Spleen (tissue), 11 donors: ENCODE measurements around the gene RSPH9. TPM values are rescaled to one million over a fixed set of nuclear protein-coding genes. Genes with fewer than 3 reads are reported as not detected.

Experiments
- DNase-seq: peaks from one replicate; pipeline ENCODE4 v3.0.0-alpha.2; 2020
- H3K27ac ChIP-seq, 8 donors: fragments of 200-600 bp; sonication (generic) in 7 of 8; 1 replicate in 4 of 8; 2 replicates in 4 of 8; pipeline versions ENCODE4 v1.5.0 to v1.8.0; 2016 to 2021; ENCODE audit warnings: inconsistent platforms in 4 of 8, mild to moderate bottlenecking in 4 of 8, moderate library complexity in 1 of 8
- H3K27me3 ChIP-seq, 7 donors: fragments of 200-600 bp; sonication (generic) in 6 of 7; replicated peaks in 1 of 7; 1 replicate in 4 of 7; 2 replicates in 3 of 7; pipeline versions ENCODE4 v1.5.0 to v1.8.0; 2016 to 2021; ENCODE audit warnings: inconsistent platforms in 3 of 7, mild to moderate bottlenecking in 1 of 7
- H3K36me3 ChIP-seq, 6 donors: fragments of 200-600 bp; sonication (generic) in 5 of 6; 1 replicate in 4 of 6; 2 replicates in 2 of 6; pipeline versions ENCODE4 v1.5.0 to v1.8.0; 2016 to 2021; ENCODE audit warnings: inconsistent platforms in 2 of 6
- H3K4me1 ChIP-seq, 6 donors: fragments of 200-600 bp; sonication (generic) in 5 of 6; 1 replicate in 3 of 6; 2 replicates in 3 of 6; pipeline versions ENCODE4 v1.5.0 to v1.8.0; 2016 to 2021; ENCODE audit warnings: inconsistent platforms in 3 of 6
- H3K4me3 ChIP-seq, 8 donors: fragments of 200-600 bp; sonication (generic) in 7 of 8; 1 replicate in 4 of 8; 2 replicates in 4 of 8; pipeline versions ENCODE4 v1.5.0 to v1.8.0; 2016 to 2021; ENCODE audit warnings: inconsistent platforms in 4 of 8, mild to moderate bottlenecking in 4 of 8, moderate library complexity in 2 of 8
- H3K9me3 ChIP-seq, 8 donors: fragments of 200-600 bp; sonication (generic) in 7 of 8; 1 replicate in 4 of 8; 2 replicates in 4 of 8; pipeline versions ENCODE4 v1.5.0 to v1.8.0; 2016 to 2021; ENCODE audit warnings: inconsistent platforms in 4 of 8
- POLR2A ChIP-seq, 3 donors: fragments of 450-650 bp; IDR thresholded peaks; one replicate each; pipeline ENCODE4 v1.5.1; 2017; ENCODE audit warnings: antibody characterized with exemption in 3 of 3, mild to moderate bottlenecking in 1 of 3
- POLR2AphosphoS5 ChIP-seq, 3 donors: sonication (generic); formaldehyde crosslinking; IDR thresholded peaks; one replicate each; pipeline ENCODE4 v1.5.1; 2017; ENCODE audit warnings: antibody characterized with exemption in 3 of 3
- WGBS, 5 donors: extraction: QIAGEN DNeasy Blood & Tissue Kit in 3 of 5; methylation state at CpG; one replicate each; pipeline versions ENCODE4 v1.1.5 to v1.1.7; 2013 to 2018; 5-methylcytosine and 5-hydroxymethylcytosine counted together
- intact Hi-C: fragments of 100-400 bp; cut with DNase I; formaldehyde crosslinking; loops from one replicate; pipeline ENCODE4 v1.15.0; 2023; ENCODE audit warnings: low total_unique reads
- polyA plus RNA-seq, 3 donors: library from polyadenylated mRNA; stranded (reverse); fragments of 200-250 nt; gene quantifications; one replicate each; pipeline ENCODE4 v1.2.1, GENCODE V29; 2013
- total RNA-seq, 7 donors: library from RNA; depleted of rRNA in 3 of 7; stranded (reverse); fragments of >200 nt in 3 of 7; fragmentation: NEBNext Ultra II Directional in 4 of 7; extraction: Animal tissue kit (Norgen Biotek cat#: 25700) in 4 of 7; gene quantifications; one replicate each; pipeline versions ENCODE4 v1.1.0 to v1.2.1, GENCODE V29; 2016 to 2021
- TF ChIP-seq, protein P1 (sequence below), 11 experiments: fragments of 200-600 bp in 7 of 11; fragments of 450-650 bp in 4 of 11; sonication (generic) in 4 of 11; IDR thresholded peaks in 8 of 11; conservative IDR thresholded peaks in 3 of 11; 1 replicate in 7 of 11; 2 replicates in 4 of 11; pipeline versions ENCODE4 v1.4.0 to v1.8.0; 2016 to 2021; ENCODE audit warnings: antibody characterized with exemption in 11 of 11, inconsistent platforms in 4 of 11, mild to moderate bottlenecking in 1 of 11
- donor health status: healthy with polysubstance abuse.
- donor health status: DM: no; HTN: no; CAD: no; lungs with moderate emphysema.
- donor health status: DM: no; HTN: no; CAD: no.
- donor health status: Bipolar disorder and iron deficiency.
- donor health status: healthy.
- donor health status: DM: no; HTN: no; CAD: no.
- donor health status: DM: yes; HTN: yes; CAD: no.

RSPH9 gene
- total and polyA plus RNA-seq, 10 donors = 0.17 to 0.63 (median 0.20) TPM; not detected in 3

GRCh38 chr6:43621836-43622180 lies 23.0 kb upstream of the RSPH9 start:
- 94 to 98% (median 95%) methylated on average over 10 of the region's 10 CpGs for WGBS, 5 donors
- H3K9me3 ChIP-seq = no peaks in the 10 kb centered on the region
- DNase-seq = no peak
- peaks cover 0 to 97% (median 70%) of the 10 kb centered on the region in 6 donors for H3K36me3 ChIP-seq
- H3K27me3 ChIP-seq = no peaks in the 10 kb centered on the region
- H3K4me1 ChIP-seq = peaks cover 3 to 16% (median 9%) of the 10 kb centered on the region in 6 donors
- no peak overlapping the region for H3K27ac ChIP-seq
- intact Hi-C loops = no loop called here
- TF ChIP-seq, protein P1, sequence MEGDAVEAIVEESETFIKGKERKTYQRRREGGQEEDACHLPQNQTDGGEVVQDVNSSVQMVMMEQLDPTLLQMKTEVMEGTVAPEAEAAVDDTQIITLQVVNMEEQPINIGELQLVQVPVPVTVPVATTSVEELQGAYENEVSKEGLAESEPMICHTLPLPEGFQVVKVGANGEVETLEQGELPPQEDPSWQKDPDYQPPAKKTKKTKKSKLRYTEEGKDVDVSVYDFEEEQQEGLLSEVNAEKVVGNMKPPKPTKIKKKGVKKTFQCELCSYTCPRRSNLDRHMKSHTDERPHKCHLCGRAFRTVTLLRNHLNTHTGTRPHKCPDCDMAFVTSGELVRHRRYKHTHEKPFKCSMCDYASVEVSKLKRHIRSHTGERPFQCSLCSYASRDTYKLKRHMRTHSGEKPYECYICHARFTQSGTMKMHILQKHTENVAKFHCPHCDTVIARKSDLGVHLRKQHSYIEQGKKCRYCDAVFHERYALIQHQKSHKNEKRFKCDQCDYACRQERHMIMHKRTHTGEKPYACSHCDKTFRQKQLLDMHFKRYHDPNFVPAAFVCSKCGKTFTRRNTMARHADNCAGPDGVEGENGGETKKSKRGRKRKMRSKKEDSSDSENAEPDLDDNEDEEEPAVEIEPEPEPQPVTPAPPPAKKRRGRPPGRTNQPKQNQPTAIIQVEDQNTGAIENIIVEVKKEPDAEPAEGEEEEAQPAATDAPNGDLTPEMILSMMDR (IDR thresholded peaks at IDR 0.05 in 8 of 11, conservative IDR thresholded peaks at IDR 0.05 in 3 of 11) = no peak
- TF ChIP-seq POLR2AphosphoS5 (IDR thresholded peaks at IDR 0.05) = peak in 1 of 3 donors; percentile 13
- no peak overlapping the region for H3K4me3 ChIP-seq

GRCh38 chr6:43622541-43622940 lies 22.3 kb upstream of the RSPH9 start:
- peak; percentile 61 for DNase-seq
- Histone ChIP-seq H3K36me3 (peaks cover 0 to 91% (median 70%) of the 10 kb centered on the region in 6 donors), H3K4me1 (peaks cover 8 to 23% (median 17%) of the 10 kb centered on the region in 6 donors), H3K9me3 (no peaks in the 10 kb centered on the region), H3K27ac (no peak overlapping the region), H3K27me3 (no peaks in the 10 kb centered on the region), H3K4me3 (no peak overlapping the region)
- 94 to 99% (median 97%) methylated on average over 9 to 10 of the region's 10 CpGs for WGBS, 5 donors
- intact Hi-C loops = no loop called here
- TF ChIP-seq POLR2AphosphoS5 (IDR thresholded peaks at IDR 0.05) = peak; percentile 28 to 69 (median 32)
- TF ChIP-seq, protein P1 (IDR thresholded peaks at IDR 0.05 in 8 of 11, conservative IDR thresholded peaks at IDR 0.05 in 3 of 11) = no peak

DNA sequence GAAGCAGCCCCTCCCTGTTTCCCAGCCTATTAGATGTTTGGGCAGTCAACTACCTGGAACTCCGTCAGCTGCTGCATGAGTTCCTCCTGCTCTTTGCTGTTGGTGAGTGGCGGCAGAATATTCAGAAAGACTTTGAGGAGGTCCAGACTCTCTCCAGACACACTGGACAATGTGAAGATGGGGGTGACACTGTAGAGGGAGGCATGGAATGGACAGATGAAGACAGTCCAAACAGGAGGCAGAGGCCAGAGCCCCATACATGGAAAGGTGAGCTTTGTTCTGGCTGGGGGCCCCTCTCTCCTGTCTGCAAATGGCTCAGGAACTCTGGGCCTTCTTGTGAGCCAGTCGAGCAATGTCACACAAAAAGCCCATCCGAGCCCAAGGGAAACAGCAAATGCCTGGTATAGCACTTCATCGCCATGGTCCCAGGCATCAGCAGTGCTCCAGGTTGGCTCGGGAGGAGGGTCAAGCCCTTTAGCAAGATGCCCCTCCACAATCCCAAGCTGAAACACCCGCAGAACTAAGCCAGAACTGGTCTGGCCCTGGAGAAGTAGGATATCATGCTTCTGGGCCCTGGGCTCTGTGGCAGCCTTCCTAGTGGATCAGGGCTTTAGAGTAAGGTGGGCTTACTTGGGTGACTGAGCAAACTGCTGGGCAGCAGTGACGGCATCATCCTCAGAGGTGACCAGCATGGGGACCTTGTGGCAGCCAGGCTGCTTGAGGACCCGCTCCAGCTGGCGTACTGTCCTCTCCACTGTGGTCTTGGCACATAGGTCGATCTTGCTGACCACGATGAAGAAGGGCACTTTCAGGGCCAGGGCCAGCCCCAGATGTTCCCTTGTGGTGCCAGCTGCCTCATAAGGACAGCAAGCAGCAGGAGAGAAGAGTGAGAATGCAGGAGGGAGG lies 20.7 kb upstream of the RSPH9 start:
- intact Hi-C loops = no loop called here
- H3K4me3 ChIP-seq = no peak overlapping the region
- H3K4me1 ChIP-seq = peaks cover 10 to 34% (median 25%) of the 10 kb centered on the region in 6 donors
- no peak overlapping the region for H3K27ac ChIP-seq
- WGBS, 5 donors = 91 to 97% (median 95%) methylated on average over 8 to 12 of the region's 12 CpGs
- H3K36me3 ChIP-seq = peaks cover 0 to 75% (median 62%) of the 10 kb centered on the region in 6 donors
- TF ChIP-seq POLR2AphosphoS5 (IDR thresholded peaks at IDR 0.05) = peak in 2 of 3 donors; percentile 25 to 58
- no peak for TF ChIP-seq POLR2A (IDR thresholded peaks at IDR 0.05)
- peak; percentile 47 for DNase-seq
- H3K27me3 ChIP-seq = no peaks in the 10 kb centered on the region
- no peaks in the 10 kb centered on the region for H3K9me3 ChIP-seq

- Histone ChIP-seq H3K27me3 (no peaks in the 10 kb centered on the region), H3K27ac (no peak overlapping the region), H3K36me3 (peaks cover 0 to 68% (median 60%) of the 10 kb centered on the region in 6 donors), H3K4me3 (no peak overlapping the region), H3K9me3 (no peaks in the 10 kb centered on the region), H3K4me1 (peaks cover 10 to 37% (median 25%) of the 10 kb centered on the region in 6 donors)
- no peak for DNase-seq
- 93 to 96% (median 95%) methylated on average over 7 of the region's 7 CpGs for WGBS, 5 donors
- intact Hi-C loops = no loop called here
- TF ChIP-seq POLR2AphosphoS5 (IDR thresholded peaks at IDR 0.05) (no peak), POLR2A (IDR thresholded peaks at IDR 0.05) (no peak)
- TF ChIP-seq, protein P1 (IDR thresholded peaks at IDR 0.05 in 8 of 11, conservative IDR thresholded peaks at IDR 0.05 in 3 of 11) = no peak
These were observed 20.0 kb upstream of the RSPH9 start for GRCh38 chr6:43624786-43625288.
